ENCODE measurements around the gene KCNMB2. TPM values are rescaled to one million over a fixed set of nuclear protein-coding genes. Genes with fewer than 3 reads are reported as not detected.
"Not testable (repeated sequence)": the region's sequence is repeated elsewhere in the genome, so short reads cannot be mapped to it uniquely, and the experiment has no call there.

Gene KCNMB2
- total RNA-seq, 1 donor from 2014 or later = not detected

GRCh38 chr3:178540184-178540583, 3.9 kb downstream of the KCNMB2 start:
- Mint-ChIP-seq H3K27ac (ENCODE audit: unreplicated experiment) (no peak overlapping the region), H3K9me3 (ENCODE audit: unreplicated experiment) (no peaks in the 10 kb centered on the region), H3K4me3 (ENCODE audit: unreplicated experiment) (no peak overlapping the region), H3K36me3 (ENCODE audit: unreplicated experiment) (no peaks in the 10 kb centered on the region), H3K27me3 (ENCODE audit: unreplicated experiment) (peaks cover 61% of the 10 kb centered on the region), H3K4me1 (ENCODE audit: unreplicated experiment) (peaks cover 4% of the 10 kb centered on the region)
- TF ChIP-seq CTCF (IDR thresholded peaks at IDR 0.05) = no peak
- DNase-seq (ENCODE audit: extremely low spot score, unreplicated experiment) = no peak

- DNase-seq (ENCODE audit: extremely low spot score, unreplicated experiment) = no peak
- Mint-ChIP-seq H3K36me3 (ENCODE audit: unreplicated experiment) (no peaks in the 10 kb centered on the region), H3K9me3 (ENCODE audit: unreplicated experiment) (no peaks in the 10 kb centered on the region), H3K4me1 (ENCODE audit: unreplicated experiment) (no peaks in the 10 kb centered on the region), H3K27ac (ENCODE audit: unreplicated experiment) (no peak overlapping the region), H3K4me3 (ENCODE audit: unreplicated experiment) (no peak overlapping the region), H3K27me3 (ENCODE audit: unreplicated experiment) (peaks cover 26% of the 10 kb centered on the region)
- TF ChIP-seq CTCF (IDR thresholded peaks at IDR 0.05) = no peak
Observed at GRCh38 chr3:178545337-178545736, 9.1 kb downstream of the KCNMB2 start.

GRCh38 chr3:178546079-178546478, 9.8 kb downstream of the KCNMB2 start:
- Mint-ChIP-seq H3K27ac (ENCODE audit: unreplicated experiment) (no peak overlapping the region), H3K27me3 (ENCODE audit: unreplicated experiment) (peaks cover 25% of the 10 kb centered on the region), H3K9me3 (ENCODE audit: unreplicated experiment) (no peaks in the 10 kb centered on the region), H3K4me3 (ENCODE audit: unreplicated experiment) (no peak overlapping the region), H3K36me3 (ENCODE audit: unreplicated experiment) (no peaks in the 10 kb centered on the region), H3K4me1 (ENCODE audit: unreplicated experiment) (no peaks in the 10 kb centered on the region)
- no peak for TF ChIP-seq CTCF (IDR thresholded peaks at IDR 0.05)
- no peak for DNase-seq (ENCODE audit: extremely low spot score, unreplicated experiment)

- not testable (repeated sequence) for H3K36me3 Mint-ChIP-seq (ENCODE audit: unreplicated experiment); DNase-seq (ENCODE audit: extremely low spot score, unreplicated experiment); H3K4me3 Mint-ChIP-seq (ENCODE audit: unreplicated experiment); H3K27ac Mint-ChIP-seq (ENCODE audit: unreplicated experiment); H3K9me3 Mint-ChIP-seq (ENCODE audit: unreplicated experiment); H3K4me1 Mint-ChIP-seq (ENCODE audit: unreplicated experiment)
- H3K27me3 Mint-ChIP-seq (ENCODE audit: unreplicated experiment) = peaks cover 18% of the 10 kb centered on the region
Observed at GRCh38 chr3:178549426-178549825, 13.2 kb downstream of the KCNMB2 start.

GRCh38 chr3:178551916-178552321, 15.7 kb downstream of the KCNMB2 start:
- H3K27me3 Mint-ChIP-seq (ENCODE audit: unreplicated experiment) = peaks cover 16% of the 10 kb centered on the region
- no peak overlapping the region for H3K4me3 Mint-ChIP-seq (ENCODE audit: unreplicated experiment)
- H3K9me3 Mint-ChIP-seq (ENCODE audit: unreplicated experiment) = no peaks in the 10 kb centered on the region
- TF ChIP-seq CTCF (IDR thresholded peaks at IDR 0.05) = no peak
- no peak overlapping the region for H3K27ac Mint-ChIP-seq (ENCODE audit: unreplicated experiment)
- DNase-seq (ENCODE audit: extremely low spot score, unreplicated experiment) = no peak
- no peaks in the 10 kb centered on the region for H3K36me3 Mint-ChIP-seq (ENCODE audit: unreplicated experiment)
- H3K4me1 Mint-ChIP-seq (ENCODE audit: unreplicated experiment) = no peaks in the 10 kb centered on the region

GRCh38 chr3:178558637-178559036, 22.4 kb downstream of the KCNMB2 start:
- no peak for TF ChIP-seq CTCF (IDR thresholded peaks at IDR 0.05)
- peaks cover 5% of the 10 kb centered on the region for H3K4me1 Mint-ChIP-seq (ENCODE audit: unreplicated experiment)
- no peaks in the 10 kb centered on the region for H3K36me3 Mint-ChIP-seq (ENCODE audit: unreplicated experiment)
- H3K4me3 Mint-ChIP-seq (ENCODE audit: unreplicated experiment) = no peak overlapping the region
- DNase-seq (ENCODE audit: extremely low spot score, unreplicated experiment) = no peak
- H3K27me3 Mint-ChIP-seq (ENCODE audit: unreplicated experiment) = peaks cover 20% of the 10 kb centered on the region
- H3K9me3 Mint-ChIP-seq (ENCODE audit: unreplicated experiment) = no peaks in the 10 kb centered on the region
- no peak overlapping the region for H3K27ac Mint-ChIP-seq (ENCODE audit: unreplicated experiment)

Measured in osteocyte (in vitro differentiated cells).